NB4 (cell line): ENCODE measurements around the gene BRICD5.

Experiments
- DNase-seq: peaks from one replicate; pipeline ENCODE4 v3.0.0; 2010; ENCODE audit warnings: low read depth
- H3K4me3 ChIP-seq: one replicate; pipeline ENCODE4 v1.5.1; 2011; ENCODE audit warnings: mild to moderate bottlenecking, low read depth, low read length, moderate library complexity
- CTCF ChIP-seq: IDR thresholded peaks from one replicate; pipeline ENCODE4 v1.5.1; 2012; ENCODE audit warnings: low read depth, low read length
- MAX ChIP-seq: IDR thresholded peaks from 2 replicates; pipeline ENCODE4 v1.6.1; 2011; ENCODE audit warnings: low read depth, low read length
- MYC ChIP-seq: IDR thresholded peaks from 2 replicates; pipeline ENCODE4 v1.6.1; 2011; ENCODE audit warnings: low read depth, low read length
- POLR2A ChIP-seq: IDR thresholded peaks from 2 replicates; pipeline ENCODE4 v1.6.1; 2011; ENCODE audit warnings: mild to moderate bottlenecking; ENCODE audit not compliant: insufficient read length; ENCODE audit errors: extremely low read depth

BRICD5 gene

GRCh38 chr16:2184346-2184745, 26.3 kb downstream of the BRICD5 start:
- H3K4me3 ChIP-seq: no peak overlapping the region
- TF ChIP-seq MYC (no peak), CTCF (no peak), MAX (no peak), POLR2A (no peak)
- no peak for DNase-seq

GRCh38 chr16:2183671-2184070, 27.0 kb downstream of the BRICD5 start:
- H3K4me3 ChIP-seq: no peak overlapping the region
- TF ChIP-seq CTCF (no peak), MYC (no peak), POLR2A (no peak)
- DNase-seq: no peak

- TF ChIP-seq MAX (no peak), POLR2A (no peak), CTCF (no peak), MYC (no peak)
- H3K4me3 ChIP-seq: no peak overlapping the region
- DNase-seq: no peak
These were observed 28.7 kb downstream of the BRICD5 start for GRCh38 chr16:2181952-2182351.

GRCh38 chr16:2180962-2181923, 29.4 kb downstream of the BRICD5 start:
- no peak overlapping the region for H3K4me3 ChIP-seq
- no peak for TF ChIP-seq CTCF
- TF ChIP-seq MAX: no peak
- TF ChIP-seq MYC: no peak
- no peak for TF ChIP-seq POLR2A
- DNase-seq: no peak

GRCh38 chr16:2180461-2180860, 30.2 kb downstream of the BRICD5 start:
- DNase-seq: no peak
- TF ChIP-seq MAX (no peak), POLR2A (no peak), CTCF (no peak), MYC (no peak)
- no peak overlapping the region for H3K4me3 ChIP-seq
